Common myeloid progenitor, CD34-positive (primary cell): ENCODE results near the gene PLCB4.

Experiments
- CTCF ChIA-PET: fragments of 350-600 bp; sonication (Branson Sonifier 250); formaldehyde crosslinking; loops from one replicate; lab custom pipeline; 2021; ENCODE audit warnings: antibody characterized with exemption; lab: Charles Lee
- POLR2A ChIA-PET: fragments of 350-600 bp; sonication (Branson Sonifier 250); formaldehyde crosslinking; loops from one replicate; lab custom pipeline; 2021; ENCODE audit warnings: antibody characterized with exemption; lab: Charles Lee
- DNase-seq, 3 donors: peaks; one replicate each; pipeline versions ENCODE4 v3.0.0 to v3.0.0-alpha.2; 2013
- H3K27ac ChIP-seq, 2 experiments: 1 replicate in 1 of 2; 2 replicates in 1 of 2; pipeline ENCODE4 v1.7.0; 2013; ENCODE audit warnings: inconsistent platforms in 2 of 2, low read length in 2 of 2, mild to moderate bottlenecking in 2 of 2, low read depth in 1 of 2, moderate library complexity in 1 of 2; ENCODE audit not compliant: severe bottlenecking in 2 of 2, insufficient read depth in 1 of 2, poor library complexity in 1 of 2
- H3K27me3 ChIP-seq, 5 experiments: replicated peaks in 2 of 5; 1 replicate in 3 of 5; 2 replicates in 2 of 5; pipeline versions ENCODE4 v1.6.1 to v1.7.0; 2013; ENCODE audit warnings: low read length in 4 of 5, mild to moderate bottlenecking in 2 of 5, moderate library complexity in 2 of 5, inconsistent platforms in 1 of 5; ENCODE audit not compliant: insufficient read depth in 5 of 5, control insufficient read depth in 4 of 5
- H3K36me3 ChIP-seq, 4 experiments: 1 replicate in 2 of 4; 2 replicates in 2 of 4; pipeline versions ENCODE4 v1.6.1 to v1.7.0; 2013; ENCODE audit warnings: low read length in 3 of 4, control low read depth in 1 of 4, mild to moderate bottlenecking in 1 of 4; ENCODE audit not compliant: control insufficient read depth in 4 of 4, insufficient read depth in 4 of 4
- H3K4me1 ChIP-seq, 4 experiments: 1 replicate in 3 of 4; 2 replicates in 1 of 4; pipeline versions ENCODE4 v1.6.1 to v1.7.1; 2013; ENCODE audit warnings: low read length in 3 of 4, mild to moderate bottlenecking in 3 of 4, control low read depth in 1 of 4, inconsistent platforms in 1 of 4, moderate library complexity in 1 of 4; ENCODE audit not compliant: control insufficient read depth in 4 of 4, insufficient read depth in 4 of 4; ENCODE audit errors: control extremely low read depth in 1 of 4
- H3K4me3 ChIP-seq, 7 experiments: 1 replicate in 4 of 7; 2 replicates in 3 of 7; pipeline versions ENCODE4 v1.5.1 to v1.7.0; 2013; ENCODE audit warnings: mild to moderate bottlenecking in 7 of 7, low read length in 6 of 7, moderate library complexity in 6 of 7, inconsistent platforms in 2 of 7, low read depth in 2 of 7, control low read depth in 1 of 7; ENCODE audit not compliant: insufficient read depth in 4 of 7, control insufficient read depth in 1 of 7; ENCODE audit errors: extremely low read depth in 1 of 7
- H3K9me3 ChIP-seq, 5 experiments: 1 replicate in 4 of 5; 2 replicates in 1 of 5; pipeline versions ENCODE4 v1.6.1 to v1.7.1; 2013; ENCODE audit warnings: low read length in 4 of 5, mild to moderate bottlenecking in 2 of 5, inconsistent platforms in 1 of 5, low read depth in 1 of 5, moderate library complexity in 1 of 5; ENCODE audit not compliant: control insufficient read depth in 4 of 5, insufficient read depth in 2 of 5; ENCODE audit errors: control extremely low read depth in 1 of 5
- WGBS: methylation state at CpG from one replicate; pipeline ENCODE4 v1.1.5; 2013; ENCODE audit not compliant: insufficient coverage; 5-methylcytosine and 5-hydroxymethylcytosine counted together

Gene PLCB4

DNA sequence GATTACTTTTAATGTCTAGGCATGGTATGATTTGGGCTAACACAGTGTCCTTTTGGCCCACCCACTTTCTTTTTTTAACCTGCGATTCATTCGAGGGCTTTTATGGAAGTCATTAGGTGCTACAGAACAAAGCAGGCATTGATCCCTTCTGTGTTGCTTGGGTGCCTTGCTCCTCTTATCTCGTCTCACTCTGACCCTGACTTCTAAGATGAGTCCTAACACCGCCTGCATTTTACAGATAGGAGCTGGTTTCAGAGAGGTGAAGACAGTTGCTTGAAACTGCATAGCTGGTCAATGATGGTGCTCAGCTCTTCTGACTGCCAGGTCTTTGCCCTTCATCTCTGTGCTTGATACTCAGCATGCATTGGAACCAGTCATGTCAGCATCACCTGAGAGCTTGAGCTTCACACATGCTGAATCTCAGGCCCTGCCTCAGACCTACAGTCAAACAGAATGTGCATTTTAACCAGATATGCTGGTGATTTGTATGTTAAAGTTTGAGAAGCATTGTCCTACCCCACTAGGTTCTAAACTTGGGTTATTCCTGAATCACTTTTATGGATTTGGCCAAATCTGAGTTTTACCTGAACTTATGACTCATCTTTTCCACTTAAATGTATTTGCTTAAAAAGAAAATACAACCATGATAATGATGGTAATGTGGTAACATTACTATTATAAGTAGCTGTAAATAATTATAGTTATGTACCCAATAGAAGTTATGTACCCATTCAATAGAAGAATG, 142.3 kb downstream of the PLCB4 start:
- no peaks in the 10 kb centered on the region for H3K9me3 ChIP-seq
- H3K27me3 ChIP-seq, result no peaks in the 10 kb centered on the region
- no peak for DNase-seq
- ChIA-PET CTCF (no interaction called here), POLR2A (no interaction called here)
- no peak overlapping the region for H3K27ac ChIP-seq
- no peak overlapping the region for H3K4me3 ChIP-seq
- H3K4me1 ChIP-seq, result no peaks in the 10 kb centered on the region
- WGBS, result 95% methylated on average over 4 of the region's 4 CpGs
- H3K36me3 ChIP-seq, result no peaks in the 10 kb centered on the region

- H3K27me3 ChIP-seq, result no peaks in the 10 kb centered on the region
- H3K9me3 ChIP-seq, result no peaks in the 10 kb centered on the region
- DNase-seq, result no peak
- no peaks in the 10 kb centered on the region for H3K36me3 ChIP-seq
- no peak overlapping the region for H3K4me3 ChIP-seq
- WGBS, result no CpG with 5 or more reads among the region's 2 CpGs
- H3K27ac ChIP-seq, result no peak overlapping the region
- ChIA-PET CTCF (interaction anchor here (1.1 kb wide), 1 partner anchor 13 kb away, joined by 3 read pairs; no protein-coding TSS in a partner anchor), POLR2A (no interaction called here)
- H3K4me1 ChIP-seq, result no peaks in the 10 kb centered on the region
These were observed 143.8 kb downstream of the PLCB4 start for GRCh38 chr20:9212735-9213134.

DNA sequence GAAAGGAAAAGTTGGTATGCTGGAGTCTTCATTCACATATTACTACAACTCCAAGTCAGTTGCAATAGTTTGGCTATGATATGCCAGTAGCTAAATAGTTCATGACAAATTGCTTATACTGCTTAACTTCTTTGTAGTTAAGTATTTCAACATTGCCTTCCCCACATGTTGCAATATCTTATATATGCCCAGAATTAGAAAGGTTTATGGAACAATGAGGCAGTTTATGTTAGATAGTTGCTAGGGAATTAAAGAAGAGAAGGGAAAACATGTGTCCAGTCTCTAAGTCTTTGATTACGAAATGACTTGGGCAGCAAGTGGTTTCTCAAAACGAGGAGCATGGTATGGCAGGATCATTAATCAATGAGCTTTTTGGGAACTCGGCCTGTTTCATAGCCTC, 145.8 kb downstream of the PLCB4 start:
- POLR2A ChIA-PET, result interaction anchor here (0.6 kb wide), 1 partner anchor 73 kb away, joined by 3 read pairs; no protein-coding TSS in a partner anchor
- H3K36me3 ChIP-seq, result no peaks in the 10 kb centered on the region
- DNase-seq, result peak in 2 of 3 donors; percentile 21 to 30
- H3K27ac ChIP-seq, result no peak overlapping the region
- no peaks in the 10 kb centered on the region for H3K9me3 ChIP-seq
- no peaks in the 10 kb centered on the region for H3K4me1 ChIP-seq
- CTCF ChIA-PET, result interaction anchor here (0.9 to 1.8 kb wide), 2 partner anchors 11 to 15 kb away, joined by 3 to 4 read pairs; no protein-coding TSS in a partner anchor
- 50% methylated on average over 2 of the region's 3 CpGs for WGBS
- no peak overlapping the region for H3K4me3 ChIP-seq
- H3K27me3 ChIP-seq, result no peaks in the 10 kb centered on the region

- WGBS, result no CpG with 5 or more reads among the region's 2 CpGs
- POLR2A ChIA-PET, result no interaction called here
- Histone ChIP-seq H3K27me3 (no peaks in the 10 kb centered on the region), H3K36me3 (no peaks in the 10 kb centered on the region), H3K27ac (no peak overlapping the region), H3K4me1 (no peaks in the 10 kb centered on the region), H3K9me3 (no peaks in the 10 kb centered on the region), H3K4me3 (no peak overlapping the region)
- peak in 2 of 3 donors; percentile 35 to 40 for DNase-seq
- CTCF ChIA-PET, result interaction anchor here (1.8 kb wide), 1 partner anchor 16 kb away, joined by 4 read pairs; no protein-coding TSS in a partner anchor
These were observed 146.7 kb downstream of the PLCB4 start for GRCh38 chr20:9215539-9215938.

- no peak overlapping the region for H3K27ac ChIP-seq
- H3K27me3 ChIP-seq, result no peaks in the 10 kb centered on the region
- POLR2A ChIA-PET, result no interaction called here
- H3K36me3 ChIP-seq, result no peaks in the 10 kb centered on the region
- no peak for DNase-seq
- H3K4me1 ChIP-seq, result no peaks in the 10 kb centered on the region
- CTCF ChIA-PET, result no interaction called here
- no peak overlapping the region for H3K4me3 ChIP-seq
- no CpG with 5 or more reads among the region's 6 CpGs for WGBS
- no peaks in the 10 kb centered on the region for H3K9me3 ChIP-seq
These were observed 149.7 kb downstream of the PLCB4 start for GRCh38 chr20:9218531-9218961.

- DNase-seq, result no peak
- 97% methylated on average over 5 of the region's 6 CpGs for WGBS
- no peak overlapping the region for H3K4me3 ChIP-seq
These were observed 152.1 kb downstream of the PLCB4 start for GRCh38 chr20:9220874-9221547.

DNA sequence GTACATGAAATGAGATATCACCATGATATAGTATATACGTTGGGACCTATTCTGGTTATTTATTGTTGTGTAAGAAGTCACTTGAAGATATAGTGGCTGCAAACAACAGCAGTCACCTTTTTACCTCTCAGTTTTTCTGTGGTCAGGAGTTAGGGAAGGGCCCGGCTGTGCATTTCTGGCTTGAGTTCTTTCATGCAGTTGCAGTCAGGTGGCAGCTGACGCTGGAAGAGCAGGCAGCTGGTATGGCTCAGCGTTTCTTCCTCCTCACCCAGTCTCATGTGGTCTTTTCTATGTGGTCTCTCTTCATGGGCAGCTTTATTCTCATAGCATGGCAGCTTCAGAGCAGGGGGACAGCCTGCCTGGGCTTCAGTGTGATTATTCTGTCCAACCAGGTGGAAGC, 154.4 kb downstream of the PLCB4 start:
- Histone ChIP-seq H3K4me3 (no peak overlapping the region), H3K27me3 (no peaks in the 10 kb centered on the region), H3K36me3 (no peaks in the 10 kb centered on the region), H3K9me3 (no peaks in the 10 kb centered on the region), H3K27ac (no peak overlapping the region), H3K4me1 (peaks cover 0 to 13% (median 8%) of the 10 kb centered on the region in 4 experiments)
- peak in 1 of 3 donors; percentile 24 for DNase-seq
- WGBS, result 70% methylated on average over 3 of the region's 4 CpGs
- POLR2A ChIA-PET, result no interaction called here
- CTCF ChIA-PET, result interaction anchor here (0.6 to 1.0 kb wide), 2 partner anchors 143 to 275 kb away, joined by 3 read pairs; no protein-coding TSS in a partner anchor

More at GRCh38 chr20:9220874-9221547, 152.1 kb downstream of the PLCB4 start:
- no peak overlapping the region for H3K27ac ChIP-seq
- H3K4me1 ChIP-seq, result peaks cover 0 to 12% (median 7%) of the 10 kb centered on the region in 4 experiments
- no peaks in the 10 kb centered on the region for H3K27me3 ChIP-seq
- H3K9me3 ChIP-seq, result no peaks in the 10 kb centered on the region
- ChIA-PET POLR2A (no interaction called here), CTCF (interaction anchor here (1.0 kb wide), 1 partner anchor 41 kb away, joined by 3 read pairs; no protein-coding TSS in a partner anchor)
- H3K36me3 ChIP-seq, result no peaks in the 10 kb centered on the region
